HG03558 (cell line): ENCODE results near the gene CRYGS.
"Not testable (repeated sequence)": the region's sequence is repeated elsewhere in the genome, so short reads cannot be mapped to it uniquely, and the experiment has no call there.

Source experiments
- ATAC-seq: cut with Tn5 transposase; IDR thresholded peaks from one replicate; pipeline ENCODE4 v1.9.1; 2021; ENCODE audit warnings: moderate number of reproducible peaks; ENCODE audit not compliant: unreplicated experiment; ENCODE audit errors: extremely low read depth

The CRYGS gene

GRCh38 chr3:186564586-186564985, 20.4 kb upstream of the CRYGS start:
- ATAC-seq: no peak

GRCh38 chr3:186552408-186553031, 8.3 kb upstream of the CRYGS start:
- no peak for ATAC-seq

- ATAC-seq: no peak
Observed at GRCh38 chr3:186551387-186551786, 7.2 kb upstream of the CRYGS start.

GRCh38 chr3:186549497-186549896, 5.3 kb upstream of the CRYGS start:
- no peak for ATAC-seq

GRCh38 chr3:186540835-186541226, 3.3 kb downstream of the CRYGS start:
- ATAC-seq: no peak

GRCh38 chr3:186540221-186540834, 3.9 kb downstream of the CRYGS start:
- ATAC-seq: peak; percentile 42

- no peak for ATAC-seq
Observed at GRCh38 chr3:186538779-186539178, 5.4 kb downstream of the CRYGS start.

GRCh38 chr3:186536883-186537844, 7.0 kb downstream of the CRYGS start:
- ATAC-seq: no peak

GRCh38 chr3:186534113-186534669, 10.0 kb downstream of the CRYGS start:
- peak; percentile 64 for ATAC-seq

GRCh38 chr3:186532598-186533072, 11.5 kb downstream of the CRYGS start:
- peak; percentile 44 for ATAC-seq

GRCh38 chr3:186531694-186532093, 12.5 kb downstream of the CRYGS start:
- ATAC-seq: not testable (repeated sequence)

GRCh38 chr3:186530415-186530814, 13.8 kb downstream of the CRYGS start:
- no peak for ATAC-seq

- no peak for ATAC-seq
Observed at GRCh38 chr3:186529201-186529999, 14.8 kb downstream of the CRYGS start.

GRCh38 chr3:186526256-186526606, 17.9 kb downstream of the CRYGS start:
- no peak for ATAC-seq

GRCh38 chr3:186525369-186526255, 18.6 kb downstream of the CRYGS start:
- no peak for ATAC-seq

GRCh38 chr3:186524616-186525015, 19.6 kb downstream of the CRYGS start:
- ATAC-seq: no peak

- ATAC-seq: no peak
Observed at GRCh38 chr3:186523434-186523833, 20.7 kb downstream of the CRYGS start.

GRCh38 chr3:186523022-186523421, 21.2 kb downstream of the CRYGS start:
- ATAC-seq: no peak
